ENCODE measurements around the gene ZNF407. TPM values are rescaled to one million over a fixed set of nuclear protein-coding genes. Genes with fewer than 3 reads are reported as not detected.

Gene ZNF407
- total RNA-seq, 2 donors from 2014 or later = 11.7 to 22.2 TPM

DNA sequence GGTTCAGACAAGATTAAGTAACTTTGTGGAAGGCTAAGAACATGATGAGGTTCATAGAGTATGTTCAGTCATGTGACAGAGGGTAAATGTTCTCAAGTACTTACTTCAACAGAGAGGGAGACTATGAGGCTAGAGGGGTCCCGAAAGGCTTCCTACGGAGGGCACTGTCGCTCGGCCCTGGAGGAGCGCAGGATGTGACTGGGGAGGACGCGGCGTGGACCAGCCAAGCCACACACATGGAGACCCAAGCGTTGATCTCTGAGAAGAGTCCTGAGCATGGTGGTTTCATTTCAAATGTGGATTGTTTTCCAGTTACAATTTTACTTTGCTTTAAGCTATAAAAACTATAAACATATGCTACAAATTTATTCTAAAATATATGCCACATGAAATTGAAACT lies 383.8 kb downstream of the ZNF407 start:
- Histone ChIP-seq H3K27me3 (replicated peaks; ENCODE audit: insufficient read depth) (no peaks in the 10 kb centered on the region), H3K4me1 (replicated peaks) (no peaks in the 10 kb centered on the region), H3K27ac (no peak overlapping the region), H3K36me3 (no peaks in the 10 kb centered on the region), H3K9me3 (no peaks in the 10 kb centered on the region), H3K4me3 (no peak overlapping the region)
- intact Hi-C loops (cut with DNase I) = no loop called here
- 98% methylated on average over 9 of the region's 9 CpGs for WGBS
- DNase-seq (ENCODE audit: low spot score) = no peak
- TF ChIP-seq POLR2AphosphoS5 (IDR thresholded peaks at IDR 0.05) (no peak), POLR2A (IDR thresholded peaks at IDR 0.05) (no peak)
- TF ChIP-seq, protein P1, sequence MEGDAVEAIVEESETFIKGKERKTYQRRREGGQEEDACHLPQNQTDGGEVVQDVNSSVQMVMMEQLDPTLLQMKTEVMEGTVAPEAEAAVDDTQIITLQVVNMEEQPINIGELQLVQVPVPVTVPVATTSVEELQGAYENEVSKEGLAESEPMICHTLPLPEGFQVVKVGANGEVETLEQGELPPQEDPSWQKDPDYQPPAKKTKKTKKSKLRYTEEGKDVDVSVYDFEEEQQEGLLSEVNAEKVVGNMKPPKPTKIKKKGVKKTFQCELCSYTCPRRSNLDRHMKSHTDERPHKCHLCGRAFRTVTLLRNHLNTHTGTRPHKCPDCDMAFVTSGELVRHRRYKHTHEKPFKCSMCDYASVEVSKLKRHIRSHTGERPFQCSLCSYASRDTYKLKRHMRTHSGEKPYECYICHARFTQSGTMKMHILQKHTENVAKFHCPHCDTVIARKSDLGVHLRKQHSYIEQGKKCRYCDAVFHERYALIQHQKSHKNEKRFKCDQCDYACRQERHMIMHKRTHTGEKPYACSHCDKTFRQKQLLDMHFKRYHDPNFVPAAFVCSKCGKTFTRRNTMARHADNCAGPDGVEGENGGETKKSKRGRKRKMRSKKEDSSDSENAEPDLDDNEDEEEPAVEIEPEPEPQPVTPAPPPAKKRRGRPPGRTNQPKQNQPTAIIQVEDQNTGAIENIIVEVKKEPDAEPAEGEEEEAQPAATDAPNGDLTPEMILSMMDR (IDR thresholded peaks at IDR 0.05) = no peak

DNA sequence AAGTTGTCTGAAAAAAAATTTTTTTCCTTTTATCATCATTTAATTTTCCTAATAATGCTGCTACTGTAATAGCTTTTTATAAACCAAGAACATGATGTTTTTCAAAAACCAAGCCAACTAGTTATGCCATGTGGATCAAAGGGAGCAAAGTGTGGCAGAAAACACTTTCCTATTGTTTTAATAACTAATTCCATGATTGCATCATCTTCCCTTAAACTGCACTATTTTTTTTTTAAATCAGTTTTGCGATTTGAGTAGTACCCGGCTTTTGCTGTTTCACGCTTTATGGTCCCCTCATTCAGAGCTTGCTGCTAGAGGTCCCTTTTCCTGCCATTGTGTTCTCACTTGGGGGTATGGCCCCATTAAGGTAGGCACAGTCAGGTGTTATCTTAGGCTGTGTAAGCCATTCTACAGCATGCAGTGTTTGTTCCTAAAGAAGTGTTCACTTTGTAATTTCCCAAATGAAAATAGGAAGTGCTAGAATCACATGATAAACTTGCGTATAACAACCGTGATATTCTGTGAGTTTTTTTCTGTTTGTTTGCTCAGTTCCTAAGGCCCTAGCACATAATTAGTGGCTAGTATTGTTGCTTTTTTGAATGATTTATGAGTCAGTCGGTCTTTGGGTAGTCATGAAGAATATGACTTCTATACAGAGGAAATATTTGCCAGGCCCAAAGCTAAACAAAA lies 385.4 kb downstream of the ZNF407 start:
- TF ChIP-seq POLR2AphosphoS5 (IDR thresholded peaks at IDR 0.05) (no peak), POLR2A (IDR thresholded peaks at IDR 0.05) (no peak)
- no peaks in the 10 kb centered on the region for H3K36me3 ChIP-seq
- no peaks in the 10 kb centered on the region for H3K4me1 ChIP-seq (replicated peaks)
- H3K4me3 ChIP-seq = no peak overlapping the region
- intact Hi-C loops (cut with DNase I) = no loop called here
- H3K27ac ChIP-seq = no peak overlapping the region
- no peak for DNase-seq (ENCODE audit: low spot score)
- H3K27me3 ChIP-seq (replicated peaks; ENCODE audit: insufficient read depth) = no peaks in the 10 kb centered on the region
- WGBS = 75% methylated on average over 6 of the region's 6 CpGs
- H3K9me3 ChIP-seq = no peaks in the 10 kb centered on the region

DNA sequence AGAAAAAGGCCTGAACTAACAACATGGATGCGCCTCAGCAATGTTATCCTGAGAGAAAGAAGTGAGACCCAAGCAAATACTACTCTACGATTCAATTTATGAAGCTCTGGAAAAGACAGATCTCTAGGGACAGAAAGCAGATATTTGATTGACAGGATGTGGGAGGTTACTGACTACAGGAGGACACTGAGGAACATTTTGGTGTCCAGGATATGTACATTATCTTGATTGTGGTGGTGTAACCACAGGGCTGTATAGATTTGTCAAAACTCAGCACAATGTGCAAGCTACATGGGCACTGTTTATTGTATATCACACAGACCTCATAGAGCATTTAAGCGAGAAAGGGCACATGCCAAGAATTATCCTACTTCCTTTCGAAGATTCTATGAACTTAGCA lies 391.5 kb downstream of the ZNF407 start:
- TF ChIP-seq POLR2A (IDR thresholded peaks at IDR 0.05) = no peak
- TF ChIP-seq, protein P1 (IDR thresholded peaks at IDR 0.05) = no peak
- TF ChIP-seq POLR2AphosphoS5 (IDR thresholded peaks at IDR 0.05) = no peak
- no peak overlapping the region for H3K4me3 ChIP-seq
- H3K27me3 ChIP-seq (replicated peaks; ENCODE audit: insufficient read depth) = no peaks in the 10 kb centered on the region
- 98% methylated on average over 4 of the region's 4 CpGs for WGBS
- DNase-seq (ENCODE audit: low spot score) = no peak
- no peaks in the 10 kb centered on the region for H3K9me3 ChIP-seq
- no peaks in the 10 kb centered on the region for H3K36me3 ChIP-seq
- H3K4me1 ChIP-seq (replicated peaks) = no peaks in the 10 kb centered on the region
- no peak overlapping the region for H3K27ac ChIP-seq
- intact Hi-C loops (cut with DNase I) = no loop called here

DNA sequence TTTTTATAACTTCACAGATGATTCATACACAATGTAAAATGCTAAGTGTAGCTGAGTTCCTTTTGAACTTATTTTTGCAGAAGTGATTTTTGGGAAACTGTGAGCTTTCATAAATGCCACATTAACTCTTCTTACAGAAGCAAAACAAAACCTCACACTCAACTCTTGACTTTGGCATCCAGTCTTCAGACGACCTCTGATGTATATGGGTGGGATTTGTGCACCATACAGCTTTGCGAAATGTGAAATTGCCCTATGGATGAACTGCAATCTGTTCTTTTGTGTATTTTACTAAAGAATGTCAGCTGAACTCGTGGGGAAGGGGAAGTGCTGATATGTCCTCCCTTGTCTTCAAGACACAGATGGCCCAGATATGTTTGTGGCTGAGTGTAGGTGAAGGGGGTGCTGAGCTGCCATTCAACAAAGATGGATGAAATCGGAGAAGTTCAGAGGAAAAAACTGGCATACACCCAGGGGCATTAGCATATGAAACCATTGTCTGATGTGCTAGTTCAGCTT lies 393.0 kb downstream of the ZNF407 start:
- Histone ChIP-seq H3K27me3 (replicated peaks; ENCODE audit: insufficient read depth) (no peaks in the 10 kb centered on the region), H3K4me3 (no peak overlapping the region), H3K4me1 (replicated peaks) (no peaks in the 10 kb centered on the region), H3K9me3 (no peaks in the 10 kb centered on the region), H3K36me3 (no peaks in the 10 kb centered on the region), H3K27ac (no peak overlapping the region)
- WGBS = 52% methylated on average over 4 of the region's 4 CpGs
- DNase-seq (ENCODE audit: low spot score) = no peak
- TF ChIP-seq POLR2A (IDR thresholded peaks at IDR 0.05) = no peak
- no peak for TF ChIP-seq POLR2AphosphoS5 (IDR thresholded peaks at IDR 0.05)
- TF ChIP-seq, protein P1 (IDR thresholded peaks at IDR 0.05) = no peak
- intact Hi-C loops (cut with DNase I) = no loop called here

DNA sequence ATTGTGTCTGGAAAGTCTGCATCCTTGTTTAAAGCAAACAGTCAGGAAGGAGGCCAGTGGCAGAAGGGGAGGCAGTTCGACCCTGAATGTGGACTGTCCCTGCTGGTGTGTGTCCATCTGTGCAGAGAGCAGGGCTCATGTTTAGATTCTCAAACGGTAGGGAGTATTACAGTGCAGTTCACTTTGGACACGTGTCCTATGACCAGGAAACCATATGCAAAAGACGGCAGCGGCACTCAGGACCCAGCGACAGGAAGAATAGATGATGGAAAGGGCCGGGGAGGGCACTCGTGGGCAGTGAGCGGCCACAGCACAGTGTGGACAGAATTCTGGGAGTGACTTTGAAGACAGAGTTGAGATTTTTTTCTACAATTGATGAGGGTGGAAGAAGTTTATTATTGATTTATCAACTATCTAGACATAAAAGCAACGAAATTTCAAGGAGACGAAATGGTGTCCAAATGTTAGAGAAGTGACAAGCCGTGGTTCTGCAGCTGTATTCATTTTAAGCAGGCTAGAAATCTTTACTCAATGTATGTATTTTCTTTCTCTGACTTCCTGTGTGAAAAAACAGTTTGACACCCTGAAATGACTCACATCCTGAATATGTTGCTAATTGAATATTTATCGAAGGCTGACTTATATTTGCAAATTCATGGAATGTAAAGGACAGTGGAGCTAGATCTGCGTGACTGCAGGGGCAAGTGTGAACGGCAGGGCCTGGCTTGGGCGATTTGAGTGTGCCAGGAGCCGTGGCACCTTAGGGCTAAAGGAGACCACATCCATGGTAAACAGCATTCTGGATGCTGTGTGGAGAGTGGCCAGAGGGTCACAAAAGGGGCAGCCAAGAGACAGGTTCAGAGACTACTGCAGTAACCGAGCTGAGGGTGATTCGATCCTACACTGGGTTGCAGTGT lies 397.1 kb downstream of the ZNF407 start:
- no peak overlapping the region for H3K4me3 ChIP-seq
- no peak overlapping the region for H3K27ac ChIP-seq
- DNase-seq (ENCODE audit: low spot score) = no peak
- intact Hi-C loops (cut with DNase I) = no loop called here
- H3K4me1 ChIP-seq (replicated peaks) = no peaks in the 10 kb centered on the region
- no peaks in the 10 kb centered on the region for H3K27me3 ChIP-seq (replicated peaks; ENCODE audit: insufficient read depth)
- no peaks in the 10 kb centered on the region for H3K36me3 ChIP-seq
- H3K9me3 ChIP-seq = no peaks in the 10 kb centered on the region
- WGBS = 80% methylated on average over 19 of the region's 19 CpGs
- no peak for TF ChIP-seq POLR2A (IDR thresholded peaks at IDR 0.05)
- no peak for TF ChIP-seq POLR2AphosphoS5 (IDR thresholded peaks at IDR 0.05)
- TF ChIP-seq, protein P1 (IDR thresholded peaks at IDR 0.05) = no peak
